Left renal cortex interstitium (tissue), 4 donors: Measurements from ENCODE around the gene KLF14. TPM values are rescaled to one million over a fixed set of nuclear protein-coding genes. Genes with fewer than 3 reads are reported as not detected.
"Not testable (repeated sequence)": the region's sequence is repeated elsewhere in the genome, so short reads cannot be mapped to it uniquely, and the experiment has no call there.

ENCODE experiments used
- DNase-seq, 4 donors: peaks; one replicate each; pipeline ENCODE4 v3.0.0-alpha.2; 2013; ENCODE audit warnings: low read depth in 4 of 4, low spot score in 2 of 4, missing footprints in 1 of 4
- polyA plus RNA-seq, 4 donors: library from polyadenylated mRNA; unstranded; fragments of 120-200 nt; gene quantifications; one replicate each; pipeline ENCODE4 v1.2.1, GENCODE V29; 2013; ENCODE audit not compliant: insufficient read length in 4 of 4

Gene KLF14
- polyA plus RNA-seq, 4 donors, result 0.51 to 0.84 (median 0.79) TPM

GRCh38 chr7:130721486-130722277 lies 12.3 kb downstream of the KLF14 start:
- DNase-seq, result peak in 3 of 4 donors; percentile 63 to 79 (median 67)

GRCh38 chr7:130719541-130719940 lies 14.5 kb downstream of the KLF14 start:
- no peak for DNase-seq

GRCh38 chr7:130712416-130712815 lies 21.6 kb downstream of the KLF14 start:
- DNase-seq, result no peak

GRCh38 chr7:130708766-130709165 lies 25.2 kb downstream of the KLF14 start:
- no peak for DNase-seq

GRCh38 chr7:130708001-130708400 lies 26.0 kb downstream of the KLF14 start:
- no peak for DNase-seq

GRCh38 chr7:130703851-130704250 lies 30.2 kb downstream of the KLF14 start:
- DNase-seq, result no peak

- DNase-seq, result no peak
These were observed 32.4 kb downstream of the KLF14 start for GRCh38 chr7:130701650-130702049.

GRCh38 chr7:130700760-130701159 lies 33.2 kb downstream of the KLF14 start:
- DNase-seq, result no peak

GRCh38 chr7:130699686-130700085 lies 34.3 kb downstream of the KLF14 start:
- no peak for DNase-seq

- DNase-seq, result no peak
These were observed 36.2 kb downstream of the KLF14 start for GRCh38 chr7:130697820-130698219.

- DNase-seq, result peak in 1 of 4 donors; percentile 25
These were observed 38.2 kb downstream of the KLF14 start for GRCh38 chr7:130695840-130696239.

- not testable (repeated sequence) for DNase-seq
These were observed 41.6 kb downstream of the KLF14 start for GRCh38 chr7:130692396-130692795.

GRCh38 chr7:130689683-130690082 lies 44.3 kb downstream of the KLF14 start:
- DNase-seq, result no peak

- no peak for DNase-seq
These were observed 51.0 kb downstream of the KLF14 start for GRCh38 chr7:130683026-130683425.

Other genes with a start within 250 kb of the KLF14 start
- gene MEST, start 242.1 kb downstream of the KLF14 start, polyA plus RNA-seq, result 100 to 1,000 TPM; 646 to 761 (median 684) TPM
- gene COPG2, start 65.5 kb downstream of the KLF14 start, polyA plus RNA-seq, result 10 to 100 TPM; 57.4 to 61.8 (median 59.9) TPM
- under 1 TPM in 2 of 4 donors, not detected in 2; 0.09 to 0.22 TPM for gene TSGA13, start 47.7 kb downstream of the KLF14 start, polyA plus RNA-seq